Measurements from ENCODE around the gene FDX2.

Gene FDX2

DNA sequence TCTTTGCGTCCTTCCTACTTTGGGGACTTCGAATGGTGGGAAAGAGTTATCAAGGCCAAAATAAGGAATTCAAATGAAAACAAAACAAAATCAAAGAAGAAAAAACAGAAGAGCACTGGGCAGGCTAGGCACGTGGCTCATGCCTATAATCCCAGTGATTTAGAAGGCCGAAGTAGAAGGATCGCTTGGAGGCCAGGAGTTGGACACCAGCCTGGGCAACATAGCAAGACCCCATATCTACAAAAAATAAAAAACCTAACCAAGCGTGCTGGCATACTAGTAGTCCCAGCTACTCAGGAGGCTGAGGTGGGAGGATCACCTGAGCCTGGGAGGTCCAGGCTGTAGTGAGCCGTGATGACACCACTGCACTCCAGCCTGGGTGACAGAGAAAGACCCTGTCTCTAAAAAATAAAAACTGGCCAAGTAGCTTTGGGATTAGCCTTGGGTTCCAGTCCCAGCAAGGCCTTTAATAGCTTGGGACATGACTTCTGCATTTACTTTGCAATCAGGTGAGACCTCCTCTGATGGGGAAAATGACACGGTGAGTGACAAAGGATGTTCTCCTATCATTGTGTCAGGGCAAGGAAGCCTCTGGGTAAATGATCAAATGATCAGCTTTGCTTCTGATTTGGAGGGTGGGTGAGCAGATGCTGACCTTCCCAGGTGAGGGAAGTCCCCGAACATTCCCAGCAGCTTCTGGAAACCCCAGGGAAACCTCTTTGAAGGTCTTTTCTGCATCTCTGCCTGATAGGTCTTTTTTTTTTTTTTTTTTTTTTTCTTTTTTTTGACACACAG, 37.8 kb downstream of the FDX2 start:
- TF ChIP-seq, protein P1, sequence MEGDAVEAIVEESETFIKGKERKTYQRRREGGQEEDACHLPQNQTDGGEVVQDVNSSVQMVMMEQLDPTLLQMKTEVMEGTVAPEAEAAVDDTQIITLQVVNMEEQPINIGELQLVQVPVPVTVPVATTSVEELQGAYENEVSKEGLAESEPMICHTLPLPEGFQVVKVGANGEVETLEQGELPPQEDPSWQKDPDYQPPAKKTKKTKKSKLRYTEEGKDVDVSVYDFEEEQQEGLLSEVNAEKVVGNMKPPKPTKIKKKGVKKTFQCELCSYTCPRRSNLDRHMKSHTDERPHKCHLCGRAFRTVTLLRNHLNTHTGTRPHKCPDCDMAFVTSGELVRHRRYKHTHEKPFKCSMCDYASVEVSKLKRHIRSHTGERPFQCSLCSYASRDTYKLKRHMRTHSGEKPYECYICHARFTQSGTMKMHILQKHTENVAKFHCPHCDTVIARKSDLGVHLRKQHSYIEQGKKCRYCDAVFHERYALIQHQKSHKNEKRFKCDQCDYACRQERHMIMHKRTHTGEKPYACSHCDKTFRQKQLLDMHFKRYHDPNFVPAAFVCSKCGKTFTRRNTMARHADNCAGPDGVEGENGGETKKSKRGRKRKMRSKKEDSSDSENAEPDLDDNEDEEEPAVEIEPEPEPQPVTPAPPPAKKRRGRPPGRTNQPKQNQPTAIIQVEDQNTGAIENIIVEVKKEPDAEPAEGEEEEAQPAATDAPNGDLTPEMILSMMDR (conservative IDR thresholded peaks at IDR 0.05; ENCODE audit: low read length) = no peak
- no peak for DNase-seq (ENCODE audit: low read depth)
- H3K4me3 ChIP-seq (ENCODE audit: low read length) = no peak overlapping the region

DNA sequence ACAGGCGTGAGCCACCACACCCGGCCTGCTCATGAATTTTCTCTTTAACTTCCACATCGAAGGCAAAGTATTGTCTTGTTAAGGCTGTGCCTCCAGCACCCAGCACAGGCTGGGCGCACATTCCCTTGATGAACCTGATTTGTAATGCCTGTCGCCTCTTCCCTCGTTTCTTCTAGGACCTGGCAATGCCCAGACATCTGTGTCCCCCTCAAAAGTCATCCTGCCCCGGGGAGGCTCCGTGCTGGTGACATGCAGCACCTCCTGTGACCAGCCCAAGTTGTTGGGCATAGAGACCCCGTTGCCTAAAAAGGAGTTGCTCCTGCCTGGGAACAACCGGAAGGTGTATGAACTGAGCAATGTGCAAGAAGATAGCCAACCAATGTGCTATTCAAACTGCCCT, 41.2 kb downstream of the FDX2 start:
- H3K4me3 ChIP-seq (ENCODE audit: low read length) = no peak overlapping the region
- no peak for DNase-seq (ENCODE audit: low read depth)
- TF ChIP-seq, protein P1 (conservative IDR thresholded peaks at IDR 0.05; ENCODE audit: low read length) = no peak

DNA sequence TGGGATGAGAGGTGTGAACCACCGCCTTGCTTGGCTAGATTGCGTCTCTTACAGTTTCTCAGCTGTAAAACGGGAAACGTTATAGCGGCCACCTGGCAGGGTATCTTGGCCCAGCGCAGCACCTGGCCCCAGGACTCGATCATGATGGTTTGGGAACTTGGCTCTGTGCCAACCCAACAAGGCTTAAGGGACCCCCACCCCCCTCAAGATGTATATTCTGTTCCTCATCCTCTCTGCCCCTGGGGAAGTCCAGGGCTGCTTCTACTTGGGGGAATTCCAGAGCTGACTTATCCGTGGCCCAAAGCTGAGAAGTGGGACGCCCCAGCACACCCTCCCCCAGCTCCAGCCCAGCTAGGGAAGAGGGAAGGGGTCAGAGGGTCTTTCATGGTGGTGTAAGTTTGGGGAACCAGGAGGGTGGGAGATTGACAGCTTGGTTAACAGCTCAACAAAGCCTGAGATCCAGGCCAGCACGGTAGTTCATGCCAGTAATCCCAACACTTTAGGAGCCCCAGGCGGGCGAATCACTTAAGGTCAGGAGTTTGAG, 44.2 kb downstream of the FDX2 start:
- peak overlapping the region; percentile 2 for H3K4me3 ChIP-seq (ENCODE audit: low read length)
- TF ChIP-seq, protein P1 (conservative IDR thresholded peaks at IDR 0.05; ENCODE audit: low read length) = no peak
- DNase-seq (ENCODE audit: low read depth) = no peak

DNA sequence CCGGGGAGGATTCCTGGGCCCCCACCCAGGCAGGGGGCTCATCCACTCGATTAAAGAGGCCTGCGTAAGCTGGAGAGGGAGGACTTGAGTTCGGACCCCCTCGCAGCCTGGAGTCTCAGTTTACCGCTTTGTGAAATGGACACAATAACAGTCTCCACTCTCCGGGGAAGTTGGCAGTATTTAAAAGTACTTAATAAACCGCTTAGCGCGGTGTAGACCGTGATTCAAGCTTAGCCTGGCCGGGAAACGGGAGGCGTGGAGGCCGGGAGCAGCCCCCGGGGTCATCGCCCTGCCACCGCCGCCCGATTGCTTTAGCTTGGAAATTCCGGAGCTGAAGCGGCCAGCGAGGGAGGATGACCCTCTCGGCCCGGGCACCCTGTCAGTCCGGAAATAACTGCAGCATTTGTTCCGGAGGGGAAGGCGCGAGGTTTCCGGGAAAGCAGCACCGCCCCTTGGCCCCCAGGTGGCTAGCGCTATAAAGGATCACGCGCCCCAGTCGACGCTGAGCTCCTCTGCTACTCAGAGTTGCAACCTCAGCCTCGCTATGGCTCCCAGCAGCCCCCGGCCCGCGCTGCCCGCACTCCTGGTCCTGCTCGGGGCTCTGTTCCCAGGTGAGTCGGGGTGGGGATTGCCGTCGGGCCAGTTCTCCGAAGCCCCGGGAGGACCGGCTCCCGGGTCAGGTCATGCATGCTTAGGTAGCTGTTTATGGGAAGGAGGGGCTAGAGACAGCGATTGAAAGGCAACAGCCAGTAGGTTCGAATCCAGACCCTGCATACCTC, 45.0 kb downstream of the FDX2 start, which contains the start of gene ICAM1:
TSS of gene ICAM1 (plus strand) at position 505 of the 779 bp plus-strand sequence. CDS start at position 545, 40 bp downstream.
- H3K4me3 ChIP-seq (ENCODE audit: low read length) = peak within 1 kb of the TSS; percentile 40
- TF ChIP-seq, protein P1 (conservative IDR thresholded peaks at IDR 0.05; ENCODE audit: low read length) = no peak
- peak; percentile 39 for DNase-seq (ENCODE audit: low read depth)

DNA sequence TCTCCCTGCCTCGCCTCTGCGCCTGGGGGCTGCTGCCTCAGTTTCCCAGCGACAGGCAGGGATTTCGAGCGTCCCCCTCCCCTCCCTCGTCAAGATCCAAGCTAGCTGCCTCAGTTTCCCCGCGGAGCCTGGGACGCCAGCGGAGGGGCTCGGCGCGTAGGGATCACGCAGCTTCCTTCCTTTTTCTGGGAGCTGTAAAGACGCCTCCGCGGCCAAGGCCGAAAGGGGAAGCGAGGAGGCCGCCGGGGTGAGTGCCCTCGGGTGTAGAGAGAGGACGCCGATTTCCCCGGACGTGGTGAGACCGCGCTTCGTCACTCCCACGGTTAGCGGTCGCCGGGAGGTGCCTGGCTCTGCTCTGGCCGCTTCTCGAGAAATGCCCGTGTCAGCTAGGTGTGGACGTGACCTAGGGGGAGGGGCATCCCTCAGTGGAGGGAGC, 45.6 kb downstream of the FDX2 start:
- DNase-seq (ENCODE audit: low read depth) = no peak
- TF ChIP-seq, protein P1 (conservative IDR thresholded peaks at IDR 0.05; ENCODE audit: low read length) = no peak
- H3K4me3 ChIP-seq (ENCODE audit: low read length) = peak overlapping the region; percentile 33

DNA sequence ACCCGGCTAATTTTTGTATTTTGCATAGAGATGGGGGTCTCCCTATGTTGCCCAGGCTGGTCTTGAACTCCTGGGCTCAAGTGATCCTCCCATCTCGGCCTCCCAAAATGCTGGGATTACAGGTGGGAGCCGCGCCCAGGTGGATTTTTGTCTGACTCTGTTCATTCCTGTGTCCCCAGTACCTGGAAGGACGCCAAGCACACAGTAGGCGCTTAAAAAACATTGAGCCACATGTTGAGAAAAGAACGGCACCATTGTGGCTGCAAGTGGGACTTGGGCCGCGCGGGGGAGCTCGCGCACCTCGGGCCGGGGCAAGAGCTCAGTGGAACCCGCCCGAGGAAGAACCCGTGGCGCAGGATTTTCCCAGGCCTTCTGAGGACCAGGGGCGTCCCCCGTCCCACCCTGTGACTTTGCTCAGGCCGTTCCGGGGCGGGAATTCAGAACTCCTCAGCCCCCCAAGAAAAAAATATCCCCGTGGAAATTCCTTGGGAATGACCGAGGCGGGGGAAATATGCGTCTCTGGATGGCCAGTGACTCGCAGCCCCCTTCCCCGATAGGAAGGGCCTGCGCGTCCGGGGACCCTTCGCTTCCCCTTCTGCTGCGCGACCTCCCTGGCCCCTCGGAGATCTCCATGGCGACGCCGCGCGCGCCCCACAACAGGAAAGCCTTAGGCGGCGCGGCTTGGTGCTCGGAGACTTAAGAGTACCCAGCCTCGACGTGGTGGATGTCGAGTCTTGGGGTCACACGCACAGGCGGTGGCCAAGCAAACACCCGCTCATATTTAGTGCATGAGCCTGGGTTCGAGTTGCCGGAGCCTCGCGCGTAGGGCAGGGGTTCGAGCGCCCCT, 46.3 kb downstream of the FDX2 start:
- peak; percentile 62 for DNase-seq (ENCODE audit: low read depth)
- TF ChIP-seq, protein P1 (conservative IDR thresholded peaks at IDR 0.05; ENCODE audit: low read length) = peak; percentile 87
- H3K4me3 ChIP-seq (ENCODE audit: low read length) = no peak overlapping the region; the same call in 1 of the 2 replicates

Data from AG10803 (cell line).